ENCODE measurements around the gene SAE1. TPM values are rescaled to one million over a fixed set of nuclear protein-coding genes. Genes with fewer than 3 reads are reported as not detected.
"Not testable (repeated sequence)": the region's sequence is repeated elsewhere in the genome, so short reads cannot be mapped to it uniquely, and the experiment has no call there.

The SAE1 gene
- 77.9 TPM for polyA plus RNA-seq (ENCODE audit: insufficient read length)

- DNase-seq: peak; percentile 97
Measured at GRCh38 chr19:47130589-47131227, at the start of gene SAE1. Gene SAE1 (plus strand): TSS chr19:47130835. CDS start chr19:47130931, 96 bp downstream.

DNA sequence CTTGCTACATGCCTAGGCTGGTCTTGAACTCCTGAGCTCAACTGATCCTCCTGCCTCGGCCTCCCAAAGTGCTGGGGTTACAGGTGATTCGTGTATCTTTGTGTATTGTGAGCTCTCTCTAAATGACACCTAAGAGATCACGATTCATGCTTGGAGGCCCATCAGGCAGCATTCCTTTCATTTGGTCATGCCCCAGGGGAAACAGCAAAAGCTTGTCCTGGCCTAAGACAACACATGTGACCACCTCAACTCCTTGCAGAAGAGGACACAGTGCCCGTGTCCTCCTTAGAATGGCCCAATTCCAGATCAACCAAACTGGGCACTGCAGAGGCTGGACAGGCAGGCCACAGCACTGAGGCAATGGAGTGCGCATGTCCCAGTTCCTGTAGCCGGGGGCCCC, 49.5 kb upstream of the SAE1 start:
- no peak for DNase-seq

DNA sequence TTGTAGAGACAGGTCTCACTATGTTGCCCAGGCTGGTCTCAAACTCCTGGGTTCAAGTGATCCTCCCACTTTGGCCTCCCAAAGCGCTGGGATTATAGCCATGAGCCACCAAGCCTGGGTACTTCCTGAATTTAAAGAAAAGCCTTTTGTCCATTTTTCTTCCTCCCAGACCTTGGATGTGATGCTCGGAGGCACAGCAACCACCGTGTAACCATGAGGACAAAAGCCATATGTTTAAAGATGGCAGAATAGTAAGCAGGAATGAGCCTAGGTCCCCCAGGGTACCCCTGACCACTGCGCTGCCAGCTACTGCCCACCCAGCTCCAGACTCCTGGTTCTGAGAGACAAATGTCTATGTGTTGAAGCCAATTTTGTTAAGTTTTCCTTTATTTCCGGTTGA, 48.1 kb upstream of the SAE1 start:
- no peak for DNase-seq

- no peak for DNase-seq
Measured at GRCh38 chr19:47084879-47085439, 45.7 kb upstream of the SAE1 start.

- no peak for DNase-seq
Measured at GRCh38 chr19:47086280-47086679, 44.4 kb upstream of the SAE1 start.

GRCh38 chr19:47089767-47090350, 40.8 kb upstream of the SAE1 start:
- no peak for DNase-seq

DNA sequence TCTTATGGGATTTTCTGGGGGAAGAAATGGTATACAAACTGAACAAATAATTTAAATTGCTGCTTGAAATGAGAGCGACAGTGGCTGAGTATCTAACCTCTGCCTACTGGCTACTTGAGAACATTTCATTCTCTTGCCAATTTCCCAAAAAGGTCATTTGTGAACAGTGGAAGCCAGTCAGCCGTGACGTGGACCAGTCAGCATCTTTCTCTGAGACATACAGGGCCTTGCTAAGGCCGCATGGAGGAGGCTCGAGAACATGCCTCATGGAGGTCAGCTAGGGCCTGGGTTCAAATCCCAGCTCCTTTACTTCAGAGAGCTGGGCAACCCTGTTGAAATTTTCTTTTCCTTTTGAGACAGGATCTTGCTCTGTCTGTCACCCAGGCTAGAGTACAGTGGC, 37.4 kb upstream of the SAE1 start:
- DNase-seq: no peak

DNA sequence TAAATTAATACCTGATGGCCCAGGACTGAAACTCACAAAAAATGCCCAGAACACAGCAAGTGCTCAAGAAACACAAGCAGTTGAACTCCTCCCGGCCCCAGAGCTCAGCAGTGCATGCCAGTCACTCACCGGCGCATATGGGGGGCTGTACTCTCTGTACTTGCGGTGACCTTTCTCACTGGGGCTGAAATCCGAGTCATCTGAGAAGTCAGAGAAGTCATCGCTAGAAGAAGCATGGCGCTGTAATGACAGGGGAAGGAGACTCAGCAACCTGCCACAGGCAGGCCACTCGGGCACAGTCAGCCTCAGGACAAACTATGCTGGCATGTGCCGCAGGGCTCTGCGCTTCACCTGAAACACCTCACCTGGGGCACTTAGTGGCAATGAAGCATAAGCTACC, 36.8 kb upstream of the SAE1 start:
- no peak for DNase-seq

- DNase-seq: no peak
Measured at GRCh38 chr19:47094557-47095475, 35.8 kb upstream of the SAE1 start.

DNA sequence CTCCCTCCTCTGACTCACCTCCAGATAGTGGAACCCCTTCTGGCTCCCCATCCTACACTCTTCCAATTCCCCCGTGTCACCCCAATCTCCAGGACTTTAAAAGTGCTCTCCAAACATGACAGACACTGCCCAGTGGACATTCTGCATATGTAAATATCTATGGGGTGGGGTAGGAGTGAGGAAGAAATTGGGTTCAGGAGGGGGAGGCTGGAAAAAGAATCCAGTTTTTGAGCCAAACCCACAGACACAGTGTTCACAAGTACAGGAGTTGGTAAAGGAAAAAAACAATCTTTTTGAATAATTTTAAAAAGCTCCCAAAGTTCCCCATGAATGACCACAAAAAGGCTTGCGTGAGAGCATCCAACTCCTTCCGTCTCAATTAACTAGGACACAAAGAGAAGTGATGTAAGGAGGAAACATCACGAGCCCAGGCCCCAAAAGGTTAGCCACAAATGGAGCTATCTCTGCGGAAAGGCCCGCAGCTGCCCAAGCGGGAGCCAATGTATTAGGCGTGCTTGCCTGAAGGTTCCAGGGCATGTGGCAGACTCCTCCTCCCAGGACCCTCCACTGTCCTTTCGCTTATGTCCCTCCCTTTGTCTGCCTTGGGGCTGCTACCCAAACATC, 35.0 kb upstream of the SAE1 start:
- DNase-seq: no peak

GRCh38 chr19:47096100-47096704, 34.4 kb upstream of the SAE1 start:
- no peak for DNase-seq

DNA sequence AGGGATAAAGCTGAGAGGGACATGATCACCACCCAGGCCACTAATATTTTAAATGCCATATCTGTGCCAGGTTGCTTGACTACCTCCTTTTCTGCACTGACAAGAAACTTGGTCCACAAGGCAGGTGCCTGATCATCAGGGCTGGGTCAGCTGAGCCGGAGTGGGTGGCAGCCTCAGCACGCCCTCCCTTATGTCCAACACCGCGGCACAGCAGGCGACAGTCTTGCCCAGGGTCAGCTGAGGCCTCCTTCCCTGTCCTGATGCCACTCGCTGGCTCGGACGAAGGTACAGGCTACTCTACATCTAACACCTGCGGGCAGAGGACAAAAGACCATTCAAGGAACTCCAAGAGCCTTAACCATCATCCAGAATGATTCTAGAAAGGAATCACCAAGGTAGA, 33.9 kb upstream of the SAE1 start:
- DNase-seq: no peak

GRCh38 chr19:47097396-47098201, 33.0 kb upstream of the SAE1 start:
- DNase-seq: no peak

GRCh38 chr19:47098608-47099007, 32.0 kb upstream of the SAE1 start:
- DNase-seq: no peak

- DNase-seq: no peak
Measured at GRCh38 chr19:47099576-47100050, 31.0 kb upstream of the SAE1 start.

GRCh38 chr19:47100290-47100689, 30.3 kb upstream of the SAE1 start:
- no peak for DNase-seq

- not testable (repeated sequence) for DNase-seq
Measured at GRCh38 chr19:47101116-47101515, 29.5 kb upstream of the SAE1 start.

DNA sequence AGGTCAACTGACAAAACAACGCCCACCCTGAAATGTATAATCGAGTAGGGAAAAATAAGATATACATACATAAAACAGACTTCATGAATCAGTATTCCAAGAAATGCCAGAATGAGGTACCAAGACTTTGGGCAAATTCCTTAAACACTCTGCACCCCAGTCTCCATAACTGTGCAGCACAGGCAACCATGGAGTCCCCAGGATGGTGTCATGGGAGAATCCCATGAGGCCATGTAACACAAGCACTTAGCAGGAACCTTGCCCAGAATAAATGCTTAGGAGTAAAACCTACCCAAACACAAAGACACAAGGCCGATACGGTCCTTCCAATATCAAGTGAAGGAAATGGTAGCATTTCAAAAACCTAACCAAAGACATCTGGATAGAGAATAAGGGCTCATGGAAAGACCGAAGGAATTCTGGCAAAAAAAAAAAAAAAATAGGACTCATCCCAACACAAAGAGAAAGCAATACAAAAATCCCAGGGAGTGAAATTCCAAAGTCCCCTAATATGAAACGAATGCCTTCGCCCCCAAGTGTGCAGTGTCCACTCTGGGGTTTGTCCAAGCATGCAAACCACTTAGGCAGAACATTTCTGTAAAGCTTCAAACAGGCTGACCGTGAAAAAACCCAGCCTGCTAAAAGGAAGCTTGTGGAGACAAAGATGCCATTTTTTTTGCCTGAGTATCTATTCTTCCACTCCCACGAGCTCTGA, 28.1 kb upstream of the SAE1 start:
- DNase-seq: no peak

DNA sequence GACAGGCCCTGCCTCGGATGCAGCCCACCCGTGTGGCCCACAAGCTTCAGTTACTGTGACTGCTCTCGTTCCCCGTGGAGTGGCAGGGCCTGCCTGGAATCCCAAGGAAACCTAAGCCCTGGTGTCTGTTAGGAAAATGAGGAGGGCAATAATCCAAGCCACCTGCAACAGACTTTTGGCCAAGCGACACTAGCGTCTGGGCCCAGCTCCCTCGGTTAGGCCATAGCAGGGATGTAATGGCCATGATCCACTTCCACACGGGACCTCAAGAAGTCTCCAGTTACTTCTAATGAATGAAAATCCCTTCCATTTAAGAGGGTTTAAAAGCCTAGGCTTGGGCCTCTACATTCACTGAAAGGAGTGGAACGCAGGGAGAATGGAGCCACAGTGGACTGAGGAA, 26.0 kb upstream of the SAE1 start:
- peak; percentile 66 for DNase-seq

GRCh38 chr19:47105874-47106273, 24.8 kb upstream of the SAE1 start:
- no peak for DNase-seq

- DNase-seq: no peak
Measured at GRCh38 chr19:47106821-47107201, 23.8 kb upstream of the SAE1 start.

Measured in hindlimb muscle (tissue), 1 donor.